NCI-H1694 treated with DMSO at 0.1 percent for 48 hours (cell line): ENCODE data around the gene TMEM200B.
"Not testable (repeated sequence)": the region's sequence is repeated elsewhere in the genome, so short reads cannot be mapped to it uniquely, and the experiment has no call there.

ENCODE experiments used
- DNase-seq: peaks from one replicate; lab custom pipeline; 2025; lab: John Stamatoyannopoulos, UW

The TMEM200B gene

DNA sequence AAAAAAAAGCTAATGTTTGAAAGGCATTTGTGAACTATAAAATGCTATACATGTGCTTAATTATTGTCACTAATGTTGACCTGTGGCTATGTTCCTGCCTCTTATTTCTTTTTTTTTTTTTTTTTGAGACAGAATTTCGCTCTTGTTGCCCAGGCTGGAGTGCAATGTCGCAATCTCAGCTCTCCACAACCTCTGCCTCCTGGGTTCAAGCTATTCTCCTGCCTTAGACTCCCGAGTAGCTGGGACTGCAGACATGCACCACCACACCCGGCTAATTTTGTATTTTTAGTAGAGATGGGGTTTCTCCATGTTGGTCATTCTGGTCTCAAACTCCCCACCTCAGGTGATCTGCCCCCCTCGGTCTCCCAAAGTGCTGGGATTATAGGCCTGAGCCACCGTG lies 15.7 kb downstream of the TMEM200B start:
- DNase-seq = not testable (repeated sequence)

DNA sequence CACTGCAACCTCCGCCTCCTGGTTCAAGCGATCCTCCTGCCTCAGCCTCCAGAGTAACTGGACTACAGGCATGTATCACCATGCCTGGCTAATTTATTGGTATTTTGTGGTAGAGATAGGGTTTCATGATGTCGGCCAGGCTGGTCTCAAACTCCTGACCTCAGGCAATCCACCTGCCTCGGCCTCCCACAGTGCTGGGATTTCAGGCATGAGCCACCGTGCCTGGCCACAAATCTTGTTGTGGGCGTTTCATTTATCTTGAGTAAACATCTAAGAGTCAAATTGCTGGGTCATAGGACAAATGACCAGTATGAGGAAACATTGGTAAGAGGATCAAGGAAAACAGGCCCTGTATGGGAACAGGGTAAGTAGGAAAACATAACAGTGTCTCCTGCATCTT lies 17.9 kb downstream of the TMEM200B start:
- no peak for DNase-seq

DNA sequence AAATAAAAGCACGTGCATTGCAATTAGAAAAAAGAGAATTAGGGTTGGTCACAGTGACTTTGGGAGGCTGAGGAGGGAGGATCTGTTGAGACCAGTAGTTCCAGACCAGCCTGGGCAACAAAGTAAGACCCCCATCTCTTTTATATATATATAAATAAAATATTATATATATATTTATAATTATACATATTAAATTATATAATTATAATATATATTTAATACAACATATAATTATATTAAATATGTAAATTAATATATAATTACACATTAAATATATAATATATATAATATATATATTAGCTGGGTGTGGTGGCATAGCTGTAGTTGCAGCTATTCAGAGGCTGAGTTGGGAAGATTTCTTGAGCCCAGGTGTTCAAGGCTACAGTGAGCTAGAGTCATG lies 23.2 kb downstream of the TMEM200B start:
- DNase-seq = no peak

DNA sequence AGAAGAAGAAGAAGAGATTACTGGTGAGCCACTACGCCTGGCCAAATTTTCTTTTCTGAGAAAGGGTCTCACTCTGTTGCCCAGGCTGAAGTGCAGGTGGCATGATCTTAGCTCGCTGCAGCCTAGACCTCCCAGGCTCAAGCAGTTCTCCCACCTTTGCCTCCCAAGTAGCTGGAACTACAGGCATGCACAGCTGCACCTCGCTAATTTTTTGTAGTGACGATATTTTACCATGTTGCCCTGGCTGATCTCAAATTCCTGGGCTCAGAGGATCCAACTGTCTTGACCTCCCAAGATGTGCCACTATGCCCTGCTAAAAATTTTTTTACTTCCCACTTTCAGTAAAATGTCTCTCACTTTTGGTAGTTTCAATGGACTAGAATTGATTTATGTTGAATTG lies 24.4 kb downstream of the TMEM200B start:
- no peak for DNase-seq

DNA sequence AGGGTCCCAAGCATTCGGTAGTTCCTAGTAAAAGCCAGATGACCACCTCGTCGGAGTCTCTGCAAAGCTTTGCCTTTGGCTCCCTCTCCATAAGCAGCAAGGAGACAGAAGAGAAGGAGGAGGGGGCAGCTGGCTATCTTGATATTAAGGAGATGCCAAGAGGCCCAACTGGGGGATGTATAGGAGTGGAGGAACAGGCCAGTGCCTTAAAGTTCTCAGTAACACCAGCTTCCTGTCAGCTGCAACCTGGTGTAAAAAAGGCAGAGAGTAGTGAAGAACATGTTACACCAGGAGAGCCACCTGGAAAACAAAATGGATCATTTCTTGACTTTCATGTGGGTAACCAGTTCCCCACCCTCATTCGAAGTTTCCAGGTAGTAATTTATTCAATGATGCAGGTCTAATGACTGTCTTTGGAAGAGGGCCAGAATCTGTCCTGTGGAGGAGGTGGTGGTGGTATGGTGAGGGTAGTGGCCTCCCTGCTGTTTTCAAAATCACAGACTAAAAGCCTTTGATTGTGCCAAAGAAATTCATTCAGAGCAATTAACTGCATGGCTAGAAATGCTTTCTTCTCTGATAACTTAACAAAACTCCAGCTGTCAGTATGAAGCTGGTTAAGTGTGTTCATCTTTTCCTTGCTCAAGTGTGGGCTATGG lies 27.3 kb downstream of the TMEM200B start:
- no peak for DNase-seq

DNA sequence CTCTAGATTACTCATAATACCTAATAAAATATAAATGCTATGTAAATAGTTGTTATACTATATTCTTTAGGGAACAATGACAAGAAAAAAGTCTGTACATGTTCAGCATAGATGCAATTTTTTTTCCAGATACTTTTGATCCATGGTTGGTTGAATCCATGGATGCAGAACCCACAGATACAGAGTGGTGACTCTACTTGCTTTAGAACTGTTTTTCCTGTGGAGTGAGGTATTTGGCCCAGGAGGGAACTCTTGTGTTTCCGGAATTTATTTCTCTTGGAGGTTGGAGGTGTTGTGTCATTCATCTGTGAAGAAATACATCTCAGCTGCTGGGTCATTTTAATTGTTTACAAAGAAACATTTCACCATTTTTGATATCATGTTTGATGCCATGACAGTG lies 28.7 kb downstream of the TMEM200B start:
- no peak for DNase-seq

DNA sequence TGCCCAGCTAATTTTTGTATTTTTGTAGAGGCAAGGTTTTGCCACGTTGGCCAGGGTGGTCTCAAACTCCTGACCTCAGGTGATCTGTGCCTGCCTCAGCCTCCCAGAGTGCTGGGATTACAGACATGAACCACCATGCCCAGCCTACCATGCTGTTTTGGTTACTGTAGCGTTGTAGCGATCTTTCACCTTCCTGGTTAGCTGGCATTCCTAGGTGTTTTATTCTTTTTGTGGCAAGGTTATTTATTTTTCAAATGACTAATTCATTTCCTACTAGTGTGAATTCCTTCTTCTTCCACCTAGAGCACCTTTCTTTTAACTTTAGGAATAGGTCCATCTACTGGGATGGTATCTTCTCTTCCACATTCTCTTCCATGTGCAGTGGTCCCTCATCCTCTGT lies 29.3 kb downstream of the TMEM200B start:
- DNase-seq = no peak

DNA sequence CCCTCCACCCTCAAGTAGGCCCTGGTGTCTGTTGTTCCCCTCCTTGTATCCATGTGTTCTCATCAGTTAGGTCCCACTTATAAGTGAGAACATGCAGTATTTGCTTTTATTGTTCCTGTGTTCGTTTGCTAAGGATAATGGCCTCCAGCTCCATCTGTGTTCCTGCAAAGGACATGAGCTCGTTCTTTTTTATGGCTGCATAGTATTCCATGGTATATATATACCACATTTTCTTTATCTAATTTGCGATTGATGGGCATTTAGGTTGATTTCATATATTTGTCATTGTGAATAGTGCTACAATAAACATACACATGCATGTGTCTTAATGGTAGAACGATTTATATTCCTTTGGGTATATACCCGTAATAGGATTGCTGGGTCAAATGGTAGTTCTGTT lies 31.0 kb downstream of the TMEM200B start:
- not testable (repeated sequence) for DNase-seq

DNA sequence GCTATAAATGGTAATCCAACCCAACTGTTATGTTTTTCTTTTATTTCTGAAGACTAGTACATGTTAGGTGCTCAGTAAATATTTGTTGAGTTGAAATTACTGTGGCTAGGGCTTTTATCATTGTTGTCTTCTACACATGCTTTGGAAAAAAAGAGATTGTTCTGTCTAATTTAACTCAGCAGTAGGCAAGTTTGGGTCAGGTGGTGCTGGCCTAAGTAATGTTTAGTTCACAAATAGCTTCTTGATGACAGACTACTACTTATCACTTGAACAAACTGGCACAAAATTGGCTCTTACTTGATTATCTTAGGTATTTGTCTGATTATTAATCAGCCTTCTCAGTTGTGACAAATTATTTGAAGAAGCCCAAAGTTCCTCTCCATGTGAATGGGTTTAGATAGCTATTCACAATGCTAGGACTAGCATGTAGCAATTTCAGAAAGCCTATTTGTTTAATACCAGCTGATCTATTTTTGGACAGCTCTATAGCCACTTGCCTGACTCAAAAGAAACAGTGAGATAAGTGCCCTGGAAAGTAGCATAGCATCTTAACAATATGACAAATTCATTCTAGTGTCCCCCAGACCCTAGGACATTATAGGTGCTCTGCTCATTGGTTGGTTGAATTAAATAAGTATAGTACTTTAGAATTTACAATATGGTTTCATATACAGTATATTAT lies 32.6 kb downstream of the TMEM200B start:
- no peak for DNase-seq

DNA sequence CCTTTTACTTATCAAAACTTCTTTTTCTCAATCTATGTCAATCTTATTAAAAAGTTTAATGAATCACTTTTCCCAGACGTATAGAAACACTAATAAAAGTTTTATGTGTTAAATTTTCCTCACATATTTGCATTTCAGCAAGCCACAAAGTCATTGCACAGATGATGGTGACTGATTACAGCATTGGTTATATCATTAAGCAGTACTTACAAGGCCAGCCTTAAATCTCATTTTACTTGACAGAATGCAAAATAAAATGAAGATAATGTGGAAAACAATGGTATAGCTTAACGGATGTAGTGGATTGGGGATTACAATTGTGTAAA lies 39.5 kb downstream of the TMEM200B start:
- DNase-seq = no peak

DNA sequence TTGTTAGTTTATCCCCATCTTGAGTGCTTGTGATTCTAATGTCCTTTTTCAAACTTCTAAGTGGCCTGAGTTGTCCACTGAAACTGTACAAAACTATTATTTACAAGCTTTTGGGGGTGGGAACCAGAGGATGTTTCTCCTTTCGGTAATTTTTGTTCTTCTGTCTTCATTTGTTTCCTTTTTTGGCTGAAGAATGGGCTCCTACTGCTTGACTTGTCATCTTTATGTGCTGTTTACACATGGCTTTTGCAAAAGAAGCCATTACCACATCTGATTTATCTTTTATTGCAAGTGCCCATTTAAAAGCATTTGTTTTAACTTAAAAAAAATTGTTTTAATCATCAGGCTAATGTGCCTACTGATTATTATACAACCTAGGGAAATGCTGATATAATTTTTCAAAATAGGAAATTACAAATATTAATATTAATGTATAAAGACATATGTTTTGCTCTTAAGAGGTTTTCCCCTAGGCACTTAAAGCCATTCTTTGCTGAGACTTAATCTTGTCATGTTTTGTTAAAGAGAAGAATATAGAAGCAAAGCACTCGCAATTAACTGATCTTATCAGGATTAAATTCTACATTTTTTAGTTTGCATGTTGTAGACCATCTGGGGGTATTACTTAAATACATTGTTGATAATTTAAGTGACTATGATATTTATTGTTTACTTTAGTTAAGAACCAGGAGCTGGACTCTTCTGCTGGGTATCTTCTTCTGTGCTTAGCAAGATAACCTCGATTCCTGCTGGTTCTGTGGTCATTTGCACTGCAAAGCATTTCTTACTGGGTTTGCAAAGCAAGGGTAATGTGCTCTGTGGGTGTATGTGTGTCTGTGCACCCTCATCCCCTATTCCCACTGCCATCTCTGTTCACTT lies 40.1 kb downstream of the TMEM200B start:
- no peak for DNase-seq

DNA sequence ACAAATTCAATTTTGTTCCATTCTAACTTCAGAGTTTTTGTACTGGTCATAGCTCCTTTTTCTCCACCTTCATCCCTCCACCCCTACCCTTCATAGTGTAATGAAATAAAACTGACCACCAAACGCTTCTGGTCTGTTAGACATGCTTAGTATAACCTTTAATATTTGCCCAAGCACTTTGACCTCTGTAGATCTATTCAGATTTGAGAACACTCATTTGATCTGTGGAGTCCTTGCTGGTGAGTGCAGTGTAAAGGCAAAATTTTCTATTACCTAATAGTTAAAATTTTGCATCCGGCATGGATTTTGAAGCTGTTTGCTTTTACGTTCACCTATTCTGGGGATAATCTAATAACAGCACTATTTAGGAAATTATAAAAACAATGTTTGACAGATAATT lies 41.2 kb downstream of the TMEM200B start:
- DNase-seq = no peak

DNA sequence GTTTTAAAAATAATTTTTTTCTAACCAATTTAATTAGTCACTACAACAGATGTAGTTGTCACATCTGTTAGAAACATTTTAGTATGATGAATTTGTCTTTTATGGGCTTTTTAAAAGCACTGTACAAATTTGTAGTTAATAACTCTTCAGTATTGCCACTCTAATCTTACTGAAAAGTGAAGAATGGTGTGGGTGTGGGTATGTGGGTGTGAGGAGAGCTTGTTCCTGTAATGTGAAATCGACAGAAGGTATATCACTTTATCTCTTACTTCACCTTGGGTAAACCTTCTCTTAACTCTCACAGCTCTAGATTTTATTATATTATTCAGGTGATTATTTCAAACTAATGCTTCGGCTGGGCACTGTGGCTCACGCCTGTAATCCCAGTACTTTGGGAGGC lies 42.5 kb downstream of the TMEM200B start:
- DNase-seq = no peak

DNA sequence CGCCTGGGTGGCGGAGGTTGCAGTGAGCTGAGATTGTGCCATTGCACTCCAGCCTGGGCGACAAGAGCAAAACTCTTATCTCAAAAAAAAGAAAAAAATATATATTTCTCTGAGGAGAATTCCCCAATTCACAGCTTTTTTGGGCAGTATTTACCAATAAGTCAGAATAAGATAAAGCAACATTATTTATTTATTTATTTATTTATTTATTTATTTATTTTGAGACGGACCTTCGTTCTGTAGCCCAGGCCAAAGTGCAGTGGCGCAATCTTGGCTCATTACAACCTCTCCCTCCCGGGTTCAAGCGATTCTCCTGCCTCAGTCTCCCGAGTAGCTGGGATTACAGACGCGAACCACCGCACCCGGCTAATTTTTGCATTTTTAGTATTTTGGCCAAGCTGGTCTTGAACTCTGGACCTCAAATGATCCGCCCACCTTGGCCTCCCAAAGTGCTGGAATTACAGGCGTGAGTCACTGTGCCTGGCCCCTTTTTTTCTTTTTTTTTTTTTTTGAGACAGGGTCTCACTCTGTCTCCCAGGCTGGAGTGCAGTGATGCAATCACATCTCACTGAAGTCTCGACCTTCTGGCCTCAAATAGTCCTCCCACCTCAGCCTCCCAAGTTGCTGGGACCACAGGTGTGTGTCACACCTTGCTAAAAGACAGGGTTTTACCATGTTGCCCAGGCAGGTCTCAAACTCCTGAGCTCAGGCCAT lies 43.6 kb downstream of the TMEM200B start:
- not testable (repeated sequence) for DNase-seq

DNA sequence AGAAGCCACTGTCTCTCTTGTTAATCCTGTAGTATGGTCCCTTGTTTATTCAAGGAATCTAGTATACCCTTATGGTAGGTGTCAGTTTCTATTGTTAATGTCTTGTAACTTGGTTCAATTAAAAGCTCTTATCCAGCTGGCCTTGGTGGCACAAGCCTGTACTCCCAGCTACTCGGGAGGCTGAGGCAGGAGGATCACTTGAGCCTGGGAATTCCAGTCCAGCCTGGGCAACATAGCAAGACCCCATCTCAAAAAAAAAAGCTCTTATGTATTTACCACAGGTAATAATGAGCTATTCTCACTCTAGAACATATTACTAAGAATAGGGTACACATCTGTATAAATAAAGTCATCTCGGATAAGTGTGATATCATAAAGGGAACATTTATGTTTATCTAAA lies 46.5 kb downstream of the TMEM200B start:
- DNase-seq = no peak
